ENCODE data around the gene EFCAB10.
"Not testable (repeated sequence)": the region's sequence is repeated elsewhere in the genome, so short reads cannot be mapped to it uniquely, and the experiment has no call there.

Gene EFCAB10

GRCh38 chr7:105599080-105599479 is 17.8 kb upstream of the EFCAB10 start:
- DNase-seq (ENCODE audit: low read depth in 2 of 3, low spot score in 1 of 3), result not testable (repeated sequence)

GRCh38 chr7:105596866-105597265 is 15.6 kb upstream of the EFCAB10 start:
- no peak for DNase-seq (ENCODE audit: low read depth in 2 of 3, low spot score in 1 of 3)

GRCh38 chr7:105594034-105594433 is 12.7 kb upstream of the EFCAB10 start:
- DNase-seq (ENCODE audit: low read depth in 2 of 3, low spot score in 1 of 3), result no peak

GRCh38 chr7:105591522-105591921 is 10.2 kb upstream of the EFCAB10 start:
- DNase-seq (ENCODE audit: low read depth in 2 of 3, low spot score in 1 of 3), result no peak

DNA sequence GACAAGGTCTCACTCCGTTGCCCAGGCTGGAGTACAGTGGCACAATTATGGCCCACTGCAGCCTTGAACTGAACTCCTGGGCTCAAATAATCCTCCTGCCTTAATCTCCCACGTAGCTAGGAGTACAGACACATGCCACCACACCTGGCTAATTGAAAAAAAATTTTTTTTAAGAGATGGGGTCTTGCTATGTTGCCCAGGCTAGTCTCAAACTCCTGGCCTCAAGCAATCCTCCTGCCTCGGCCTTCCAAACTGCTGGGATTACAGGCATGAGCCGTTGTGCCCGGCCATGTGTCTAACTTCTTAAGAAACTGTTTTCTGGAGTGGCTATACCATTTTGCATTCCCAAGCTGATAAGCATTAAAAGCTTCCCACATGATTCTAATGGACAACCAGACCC is 9.5 kb upstream of the EFCAB10 start:
- DNase-seq (ENCODE audit: low read depth in 2 of 3, low spot score in 1 of 3), result no peak

DNA sequence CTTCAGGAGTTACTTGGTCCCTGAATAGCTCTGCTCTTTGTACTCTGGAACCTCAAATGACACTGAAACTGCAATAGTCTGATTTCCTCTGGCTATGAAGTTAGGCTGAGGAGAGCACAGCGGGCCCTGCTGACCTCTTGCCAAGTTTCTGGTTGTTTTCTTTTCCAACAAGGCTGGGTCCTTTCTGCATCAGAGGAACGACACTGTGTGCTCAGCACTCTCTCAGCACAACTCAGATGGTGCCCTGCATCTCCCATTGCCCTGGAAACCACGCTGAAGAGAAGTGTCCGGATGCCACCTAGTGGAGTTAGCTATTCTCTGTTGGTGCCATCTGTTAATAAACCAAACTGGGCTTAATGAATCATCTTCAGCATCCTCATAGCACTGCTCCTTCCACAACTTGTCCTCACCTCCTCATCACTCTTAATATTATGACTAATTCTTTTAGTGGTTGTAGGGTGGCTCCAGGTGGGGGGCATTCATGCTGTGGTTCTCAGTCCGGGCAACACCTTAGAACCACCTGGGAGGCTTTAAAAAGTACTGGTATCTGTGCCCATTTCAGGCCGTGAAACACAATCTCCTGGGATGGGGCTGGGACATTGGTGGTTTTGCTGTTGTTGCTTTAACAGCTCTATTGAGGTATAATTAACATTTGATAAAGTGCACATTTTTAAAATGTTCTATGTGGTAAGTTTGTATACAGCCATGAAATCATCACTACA is 8.2 kb upstream of the EFCAB10 start:
- DNase-seq (ENCODE audit: low read depth in 2 of 3, low spot score in 1 of 3), result peak; percentile 24 to 41 (median 37)

- DNase-seq (ENCODE audit: low read depth in 2 of 3, low spot score in 1 of 3), result no peak
These were observed 6.8 kb upstream of the EFCAB10 start for GRCh38 chr7:105587909-105588635.

- DNase-seq (ENCODE audit: low read depth in 2 of 3, low spot score in 1 of 3), result no peak
These were observed 4.7 kb upstream of the EFCAB10 start for GRCh38 chr7:105585850-105586500.

DNA sequence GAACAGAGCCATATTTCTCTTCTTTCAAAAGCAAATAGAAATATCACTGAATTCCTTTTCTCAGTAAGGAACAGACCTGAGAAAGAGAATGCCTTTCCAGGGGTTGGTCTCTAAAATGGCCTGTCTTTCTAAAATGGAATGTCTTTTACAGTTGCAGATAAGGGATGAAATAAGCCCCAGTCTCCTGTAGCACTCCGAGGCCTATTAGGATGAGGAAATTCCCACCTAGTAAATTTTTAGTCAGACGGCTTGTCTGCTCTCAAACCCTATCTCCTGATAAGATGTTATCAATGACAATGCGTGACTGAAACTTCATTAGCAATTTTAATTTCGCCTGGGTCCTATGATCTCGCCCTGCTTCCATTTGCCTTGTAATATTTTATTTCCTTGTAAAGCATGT is 2.9 kb upstream of the EFCAB10 start:
- DNase-seq (ENCODE audit: low read depth in 2 of 3, low spot score in 1 of 3), result no peak

GRCh38 chr7:105583061-105583460 is 1.8 kb upstream of the EFCAB10 start:
- no peak for DNase-seq (ENCODE audit: low read depth in 2 of 3, low spot score in 1 of 3)

- DNase-seq (ENCODE audit: low read depth in 2 of 3, low spot score in 1 of 3), result no peak
These were observed 1.1 kb downstream of the EFCAB10 start for GRCh38 chr7:105580022-105580740.

GRCh38 chr7:105578496-105578895 is 2.8 kb downstream of the EFCAB10 start:
- DNase-seq (ENCODE audit: low read depth in 2 of 3, low spot score in 1 of 3), result no peak

DNA sequence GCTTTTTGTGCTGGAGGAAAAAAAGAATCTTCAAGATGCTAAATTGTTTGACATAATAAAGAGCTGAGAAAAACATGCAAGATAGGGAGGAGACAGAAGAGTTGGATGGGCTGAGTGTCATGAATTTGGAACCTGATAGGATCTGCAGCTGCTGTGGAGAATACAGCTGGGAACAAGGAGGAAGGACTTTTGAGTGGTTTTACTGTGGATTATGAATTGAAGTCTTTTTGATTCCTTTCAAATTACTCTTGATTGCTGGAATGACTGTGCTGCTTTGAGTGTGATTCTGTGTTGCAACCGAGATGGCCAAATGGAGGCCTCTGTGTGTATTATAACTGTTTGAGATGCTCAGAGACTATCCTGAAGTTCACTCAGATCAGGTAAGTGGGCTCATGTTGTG is 4.0 kb downstream of the EFCAB10 start:
- DNase-seq (ENCODE audit: low read depth in 2 of 3, low spot score in 1 of 3), result no peak

DNA sequence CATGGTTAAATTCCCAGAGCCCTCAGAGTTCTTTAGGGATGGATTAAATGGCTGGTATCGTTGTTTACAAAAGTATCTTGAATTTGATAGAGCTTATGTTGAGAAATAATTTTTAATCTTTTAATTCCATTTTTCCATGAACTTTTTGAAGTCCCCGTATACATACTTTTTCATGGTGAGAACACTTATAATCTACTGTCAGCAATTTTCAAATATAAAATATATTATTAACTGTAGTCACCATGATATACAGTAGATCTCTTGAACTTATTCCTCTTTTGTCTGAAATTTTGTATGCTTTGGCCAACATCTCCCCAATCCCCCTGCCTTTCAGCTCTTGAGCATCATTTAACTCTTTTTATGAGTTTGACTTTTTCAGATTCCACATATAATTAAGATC is 9.4 kb downstream of the EFCAB10 start:
- no peak for DNase-seq (ENCODE audit: low read depth in 2 of 3, low spot score in 1 of 3)

- DNase-seq (ENCODE audit: low read depth in 2 of 3, low spot score in 1 of 3), result no peak
These were observed 13.5 kb downstream of the EFCAB10 start for GRCh38 chr7:105567821-105568220.

GRCh38 chr7:105567024-105567423 is 14.3 kb downstream of the EFCAB10 start:
- DNase-seq (ENCODE audit: low read depth in 2 of 3, low spot score in 1 of 3), result no peak

GRCh38 chr7:105565190-105565589 is 16.1 kb downstream of the EFCAB10 start:
- DNase-seq (ENCODE audit: low read depth in 2 of 3, low spot score in 1 of 3), result no peak

GRCh38 chr7:105559926-105560325 is 21.4 kb downstream of the EFCAB10 start:
- no peak for DNase-seq (ENCODE audit: low read depth in 2 of 3, low spot score in 1 of 3)

DNA sequence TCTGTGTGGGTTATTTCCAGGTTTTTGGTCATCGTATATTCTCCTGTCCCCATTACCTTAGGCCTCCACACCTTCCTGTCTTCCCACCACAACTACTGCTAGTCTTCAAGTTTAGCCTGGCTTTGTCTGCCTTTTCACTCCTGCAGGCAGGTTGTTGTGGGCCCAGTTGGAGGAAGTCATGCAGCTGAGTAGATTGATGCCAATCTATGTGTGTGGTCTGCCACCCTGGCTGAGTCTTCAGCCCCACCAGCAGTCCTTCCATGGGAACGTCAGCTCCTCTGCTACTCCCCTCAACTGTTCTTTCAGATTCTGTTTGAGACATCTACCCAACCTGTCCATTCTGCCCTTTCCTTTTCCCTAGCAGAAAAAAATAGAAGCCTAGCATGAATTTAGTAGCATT is 43.0 kb downstream of the EFCAB10 start:
- no peak for DNase-seq (ENCODE audit: low read depth in 2 of 3, low spot score in 1 of 3)

GRCh38 chr7:105532709-105533460 is 48.4 kb downstream of the EFCAB10 start:
- no peak for DNase-seq (ENCODE audit: low read depth in 2 of 3, low spot score in 1 of 3)
